ENCODE measurements around the gene CRISP2. TPM values are rescaled to one million over a fixed set of nuclear protein-coding genes. Genes with fewer than 3 reads are reported as not detected.
"Not testable (repeated sequence)": the region's sequence is repeated elsewhere in the genome, so short reads cannot be mapped to it uniquely, and the experiment has no call there.

Gene CRISP2
- total RNA-seq, 1 donor, result not detected

DNA sequence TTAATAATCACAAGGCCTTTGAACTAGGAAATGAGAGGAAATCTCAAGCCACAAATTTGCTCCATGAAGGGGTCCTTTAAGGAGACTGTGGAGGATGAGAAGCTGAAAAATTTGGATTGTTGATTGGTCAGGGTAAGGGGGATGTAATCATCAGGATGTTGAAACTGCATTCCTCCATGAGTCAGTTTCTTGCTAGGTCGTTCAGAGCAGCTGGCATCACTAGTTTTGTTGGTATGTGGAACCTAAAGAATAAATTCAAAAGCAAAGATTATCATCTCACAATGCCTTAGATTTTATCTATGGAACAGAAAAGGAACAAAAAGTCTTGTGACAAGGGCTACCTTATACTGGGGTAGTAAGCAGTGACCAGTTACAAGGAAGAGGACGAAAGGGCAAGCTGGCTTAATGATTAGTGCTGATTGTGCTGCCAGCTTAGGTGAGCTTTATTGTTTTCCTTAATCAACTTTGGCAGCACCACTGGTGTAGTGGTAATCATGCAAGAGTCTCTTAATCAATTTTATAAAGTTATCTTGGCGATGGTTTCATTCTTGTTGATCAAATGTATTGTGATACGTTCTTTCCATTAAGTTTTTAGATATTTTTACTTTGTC lies 36.6 kb downstream of the CRISP2 start:
- TF ChIP-seq, protein P1, sequence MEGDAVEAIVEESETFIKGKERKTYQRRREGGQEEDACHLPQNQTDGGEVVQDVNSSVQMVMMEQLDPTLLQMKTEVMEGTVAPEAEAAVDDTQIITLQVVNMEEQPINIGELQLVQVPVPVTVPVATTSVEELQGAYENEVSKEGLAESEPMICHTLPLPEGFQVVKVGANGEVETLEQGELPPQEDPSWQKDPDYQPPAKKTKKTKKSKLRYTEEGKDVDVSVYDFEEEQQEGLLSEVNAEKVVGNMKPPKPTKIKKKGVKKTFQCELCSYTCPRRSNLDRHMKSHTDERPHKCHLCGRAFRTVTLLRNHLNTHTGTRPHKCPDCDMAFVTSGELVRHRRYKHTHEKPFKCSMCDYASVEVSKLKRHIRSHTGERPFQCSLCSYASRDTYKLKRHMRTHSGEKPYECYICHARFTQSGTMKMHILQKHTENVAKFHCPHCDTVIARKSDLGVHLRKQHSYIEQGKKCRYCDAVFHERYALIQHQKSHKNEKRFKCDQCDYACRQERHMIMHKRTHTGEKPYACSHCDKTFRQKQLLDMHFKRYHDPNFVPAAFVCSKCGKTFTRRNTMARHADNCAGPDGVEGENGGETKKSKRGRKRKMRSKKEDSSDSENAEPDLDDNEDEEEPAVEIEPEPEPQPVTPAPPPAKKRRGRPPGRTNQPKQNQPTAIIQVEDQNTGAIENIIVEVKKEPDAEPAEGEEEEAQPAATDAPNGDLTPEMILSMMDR (IDR thresholded peaks at IDR 0.05; ENCODE audit: insufficient read depth, low read length), result no peak
- H3K4me3 ChIP-seq (ENCODE audit: low read depth, low read length), result no peak overlapping the region
- DNase-seq (ENCODE audit: low read depth), result peak; percentile 2

DNA sequence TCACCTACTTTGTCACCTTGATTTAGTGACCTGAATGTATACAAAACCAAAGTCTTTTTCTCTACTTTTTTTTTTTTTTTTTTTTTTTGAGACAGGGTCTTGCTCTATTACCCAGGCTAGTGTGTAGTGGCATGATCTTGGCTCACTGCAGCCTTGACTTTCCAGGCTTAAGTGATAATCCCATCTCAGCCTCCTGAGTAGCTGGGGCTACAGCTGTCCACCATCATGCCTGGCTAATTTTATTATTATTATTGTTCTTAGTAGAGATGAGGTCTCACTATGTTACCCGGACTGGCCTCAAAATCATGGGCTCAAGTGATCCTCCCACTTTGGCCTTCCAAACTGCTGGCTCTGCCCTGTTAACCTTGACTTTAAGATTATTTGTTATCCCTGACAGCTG lies 37.5 kb downstream of the CRISP2 start:
- no peak overlapping the region for H3K4me3 ChIP-seq (ENCODE audit: low read depth, low read length)
- DNase-seq (ENCODE audit: low read depth), result no peak
- TF ChIP-seq, protein P1 (IDR thresholded peaks at IDR 0.05; ENCODE audit: insufficient read depth, low read length), result no peak

- no peak for DNase-seq (ENCODE audit: low read depth)
- no peak overlapping the region for H3K4me3 ChIP-seq (ENCODE audit: low read depth, low read length)
- TF ChIP-seq, protein P1 (IDR thresholded peaks at IDR 0.05; ENCODE audit: insufficient read depth, low read length), result no peak
These were observed 45.2 kb downstream of the CRISP2 start for GRCh38 chr6:49668083-49668511.

DNA sequence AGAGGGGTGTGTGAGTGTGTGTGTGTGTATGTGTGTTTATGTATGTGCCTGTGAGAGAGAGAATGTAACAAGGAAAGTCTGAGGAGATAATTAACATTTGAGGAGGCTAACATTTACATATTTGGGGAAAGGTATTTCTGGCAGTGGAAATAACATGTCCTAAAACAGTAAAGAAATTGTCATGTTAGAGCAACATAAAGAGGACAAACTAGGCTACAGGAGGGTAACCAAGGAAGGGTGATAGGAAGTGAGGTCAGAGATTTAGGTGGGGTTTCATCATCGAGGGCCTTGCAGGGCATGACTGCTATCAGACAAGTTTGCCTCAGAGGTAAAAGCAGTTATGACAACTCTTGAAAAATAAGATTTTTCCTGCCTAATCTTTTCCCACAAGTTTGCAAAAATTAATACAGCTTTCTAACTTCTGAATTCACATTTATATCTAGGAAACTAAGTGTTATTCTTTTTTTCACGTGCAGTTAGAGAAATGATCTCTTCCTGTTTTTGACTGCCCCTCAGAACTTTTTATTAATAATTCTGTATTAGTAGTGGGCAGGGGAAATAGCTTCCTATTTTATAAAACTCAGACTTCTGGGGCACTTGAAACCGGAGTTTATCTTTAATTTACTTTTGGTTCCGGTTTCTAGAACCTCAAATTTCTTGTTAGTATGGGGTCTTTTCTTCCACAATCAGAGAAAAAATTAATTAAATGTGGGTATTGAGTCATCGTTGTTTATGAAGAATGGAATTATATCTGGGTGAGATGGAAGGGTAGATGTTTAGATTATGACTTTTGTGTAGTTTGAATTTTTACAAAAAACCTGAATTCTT lies 46.2 kb downstream of the CRISP2 start:
- H3K4me3 ChIP-seq (ENCODE audit: low read depth, low read length), result no peak overlapping the region
- TF ChIP-seq, protein P1 (IDR thresholded peaks at IDR 0.05; ENCODE audit: insufficient read depth, low read length), result no peak
- no peak for DNase-seq (ENCODE audit: low read depth)

DNA sequence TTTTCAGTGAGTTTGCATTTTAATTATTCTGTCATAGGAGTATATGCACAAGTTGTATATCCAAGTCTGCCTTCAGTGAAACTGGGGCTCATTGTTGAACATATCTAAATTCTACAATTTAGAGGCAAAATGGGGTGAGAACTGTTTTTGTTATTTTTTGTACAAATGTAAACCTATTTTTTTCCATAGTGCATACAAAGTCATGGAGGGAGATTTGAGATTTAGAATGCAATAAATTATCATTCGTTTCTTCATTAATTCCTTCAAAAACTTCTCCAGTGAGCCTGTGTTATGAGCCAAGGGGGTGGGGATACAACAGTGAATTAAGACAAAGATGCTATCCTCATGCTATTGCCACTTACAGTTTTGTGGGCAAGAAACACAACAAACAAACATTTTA lies 46.9 kb downstream of the CRISP2 start:
- H3K4me3 ChIP-seq (ENCODE audit: low read depth, low read length), result no peak overlapping the region
- no peak for DNase-seq (ENCODE audit: low read depth)
- TF ChIP-seq, protein P1 (IDR thresholded peaks at IDR 0.05; ENCODE audit: insufficient read depth, low read length), result no peak

DNA sequence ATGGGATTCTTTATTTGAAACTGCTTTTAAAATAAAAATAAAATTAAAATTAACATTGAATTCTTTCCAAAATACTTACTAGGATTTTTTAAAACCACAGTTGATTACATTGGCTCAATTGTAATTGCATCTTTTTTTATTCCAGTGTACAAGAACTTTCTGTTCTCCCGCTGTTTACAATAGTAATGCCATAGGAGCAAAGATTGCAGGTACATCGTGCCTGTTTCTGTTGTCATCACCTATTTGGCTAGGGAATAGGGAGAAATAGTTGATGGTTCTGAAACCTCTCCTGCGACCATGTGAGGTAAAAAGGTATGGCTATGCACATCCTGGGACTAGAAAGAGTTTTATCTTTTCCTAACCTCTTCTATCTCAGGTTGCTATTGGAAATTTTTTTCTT lies 48.5 kb downstream of the CRISP2 start:
- no peak overlapping the region for H3K4me3 ChIP-seq (ENCODE audit: low read depth, low read length)
- DNase-seq (ENCODE audit: low read depth), result no peak
- TF ChIP-seq, protein P1 (IDR thresholded peaks at IDR 0.05; ENCODE audit: insufficient read depth, low read length), result no peak

GRCh38 chr6:49664054-49664453 lies 49.3 kb downstream of the CRISP2 start:
- DNase-seq (ENCODE audit: low read depth); H3K4me3 ChIP-seq (ENCODE audit: low read depth, low read length): not testable (repeated sequence)
